ENCODE results near the gene CCS.
"Not testable (repeated sequence)": the region's sequence is repeated elsewhere in the genome, so short reads cannot be mapped to it uniquely, and the experiment has no call there.

Gene CCS

DNA sequence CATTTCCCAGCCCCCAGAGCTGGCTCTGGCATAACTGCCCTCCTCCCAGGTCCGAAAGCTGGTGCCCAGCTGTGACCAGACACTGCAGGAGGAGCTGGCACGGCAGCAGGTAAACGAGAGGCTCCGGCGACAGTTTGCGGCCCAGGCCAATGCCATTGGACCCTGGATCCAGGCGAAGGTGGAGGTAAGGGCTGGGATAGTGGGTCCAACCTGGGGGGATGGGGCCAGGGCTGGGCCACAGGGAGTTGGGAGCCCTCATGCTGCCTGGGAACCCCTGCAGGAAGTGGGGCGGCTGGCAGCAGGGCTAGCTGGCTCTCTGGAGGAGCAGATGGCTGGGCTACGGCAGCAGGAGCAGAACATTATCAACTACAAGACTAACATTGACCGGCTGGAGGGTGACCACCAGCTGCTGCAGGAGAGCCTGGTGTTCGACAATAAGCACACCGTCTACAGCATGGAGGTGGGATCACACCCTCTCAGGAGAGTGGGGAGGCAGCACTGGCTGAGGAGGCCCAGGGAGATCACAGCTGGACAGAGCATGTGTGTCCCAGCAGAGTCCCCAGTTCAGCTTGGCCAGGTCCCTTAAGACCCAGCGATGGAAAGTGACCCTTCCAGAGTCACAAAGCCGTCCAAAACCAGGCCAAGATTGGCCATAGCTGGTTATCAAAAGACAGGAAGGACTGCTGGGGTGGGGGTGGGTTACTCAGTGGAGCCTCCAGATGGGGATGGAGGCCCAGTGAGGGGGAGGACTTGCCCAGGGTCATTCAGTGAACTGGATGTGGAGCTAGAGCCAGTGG is 31.6 kb upstream of the CCS start:
- DNase-seq: no peak

- DNase-seq: no peak
Measured at GRCh38 chr11:66561975-66562248, 31.1 kb upstream of the CCS start.

DNA sequence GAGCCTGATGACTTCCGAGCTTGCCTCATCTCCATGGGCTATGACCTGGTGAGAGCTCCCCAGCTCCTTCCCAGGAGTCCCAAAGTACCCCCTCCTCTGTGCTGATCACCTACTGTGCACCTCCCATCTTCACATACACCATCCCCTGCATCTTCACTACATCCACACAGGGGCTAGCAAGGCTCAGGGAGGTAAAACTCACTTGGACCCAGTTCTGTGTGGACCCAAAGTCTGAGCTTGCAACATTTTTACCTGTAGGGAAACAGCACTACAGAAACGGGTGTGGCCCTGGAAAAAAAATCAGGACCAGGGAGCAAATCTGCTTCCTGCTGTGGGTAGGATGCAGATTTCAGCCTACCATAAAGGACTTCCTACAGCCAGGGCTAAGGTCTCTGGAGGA is 30.7 kb upstream of the CCS start:
- DNase-seq: no peak

DNA sequence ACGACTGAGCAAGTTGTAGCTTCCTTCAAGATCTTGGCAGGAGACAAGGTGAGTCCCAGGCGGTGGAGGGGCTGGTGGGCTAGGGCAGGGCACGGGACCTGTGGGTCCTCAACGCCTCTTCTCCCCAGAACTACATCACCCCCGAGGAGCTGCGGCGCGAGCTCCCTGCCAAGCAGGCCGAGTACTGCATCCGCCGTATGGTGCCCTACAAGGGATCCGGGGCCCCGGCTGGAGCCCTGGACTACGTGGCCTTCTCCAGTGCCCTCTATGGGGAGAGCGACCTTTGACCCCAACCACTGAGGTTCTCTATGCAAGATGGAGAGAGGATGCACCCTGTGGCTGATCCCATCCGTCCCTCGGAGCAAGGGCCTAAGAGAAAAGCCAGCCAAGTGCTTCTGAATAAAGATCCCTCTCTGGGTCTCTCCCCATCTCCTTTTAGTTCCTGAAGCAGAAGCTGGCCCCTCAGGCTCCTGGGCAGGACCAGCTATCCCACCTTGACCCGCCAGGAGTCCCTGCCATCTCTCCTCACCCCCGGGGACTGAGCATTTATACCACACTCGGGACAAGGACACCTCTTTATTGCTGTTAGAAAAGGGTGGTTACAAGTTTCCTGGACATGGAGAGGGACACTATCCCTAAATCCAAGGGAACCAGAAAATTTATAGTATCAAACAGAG is 29.9 kb upstream of the CCS start:
- no peak for DNase-seq

DNA sequence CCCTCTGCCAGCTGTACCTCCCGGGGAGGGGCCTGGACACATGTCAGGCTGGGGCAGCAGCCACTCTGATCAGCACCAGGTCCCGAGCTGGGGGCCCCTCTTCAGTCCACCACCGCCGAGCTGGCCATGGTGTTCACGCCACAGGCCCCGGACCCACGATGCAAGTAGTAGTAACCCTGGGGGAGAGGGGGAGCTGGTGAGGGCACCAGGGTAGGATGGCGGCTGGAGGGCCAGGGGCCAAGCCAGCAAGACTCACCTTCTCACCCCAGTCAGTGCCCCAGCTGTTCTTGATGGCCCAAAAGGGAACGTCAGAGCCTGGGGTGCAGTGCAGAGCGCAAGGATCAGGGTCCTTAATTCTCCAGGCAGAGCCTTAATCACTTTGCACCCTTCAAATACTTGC is 29.2 kb upstream of the CCS start:
- no peak for DNase-seq

- no peak for DNase-seq
Measured at GRCh38 chr11:66564538-66564937, 28.4 kb upstream of the CCS start.

DNA sequence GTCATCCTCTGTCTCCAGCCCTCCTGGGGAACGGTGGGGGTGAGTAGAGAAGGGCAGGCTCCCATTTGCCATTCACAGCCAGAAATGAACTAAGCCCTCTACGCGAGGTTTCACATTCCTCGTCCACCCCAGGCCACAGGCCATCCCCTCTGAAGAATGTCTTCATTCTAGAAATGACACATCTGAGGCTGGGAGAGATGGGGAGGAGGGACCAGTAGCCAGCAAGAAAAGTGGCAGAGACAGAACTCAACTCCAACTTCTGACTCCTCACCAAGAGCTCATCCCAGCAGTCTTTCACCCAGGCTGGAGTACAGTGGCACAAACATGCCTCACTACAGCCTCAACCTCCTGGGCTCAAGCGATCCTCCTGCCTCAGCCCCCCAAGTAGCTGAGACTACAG is 28.0 kb upstream of the CCS start:
- DNase-seq: no peak

DNA sequence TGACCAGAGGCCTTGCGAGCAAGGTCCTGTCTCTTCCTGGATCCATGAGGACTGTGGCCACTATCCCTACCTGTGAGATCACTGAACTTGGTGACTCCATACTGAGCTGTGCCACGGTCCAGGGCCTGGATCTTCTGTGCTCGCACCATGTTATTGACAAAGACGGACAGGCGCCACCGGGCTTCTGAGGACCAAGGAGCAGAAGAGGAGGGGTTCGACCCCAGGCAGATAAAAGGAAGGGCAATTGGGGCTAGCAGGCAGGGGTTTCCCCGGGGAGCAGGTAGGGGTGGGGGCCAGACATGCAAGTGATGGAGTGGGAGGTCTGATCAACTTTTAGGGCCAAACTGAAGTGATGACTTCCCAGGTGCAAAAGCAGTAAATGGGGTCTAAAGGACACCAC is 26.8 kb upstream of the CCS start:
- DNase-seq: no peak

DNA sequence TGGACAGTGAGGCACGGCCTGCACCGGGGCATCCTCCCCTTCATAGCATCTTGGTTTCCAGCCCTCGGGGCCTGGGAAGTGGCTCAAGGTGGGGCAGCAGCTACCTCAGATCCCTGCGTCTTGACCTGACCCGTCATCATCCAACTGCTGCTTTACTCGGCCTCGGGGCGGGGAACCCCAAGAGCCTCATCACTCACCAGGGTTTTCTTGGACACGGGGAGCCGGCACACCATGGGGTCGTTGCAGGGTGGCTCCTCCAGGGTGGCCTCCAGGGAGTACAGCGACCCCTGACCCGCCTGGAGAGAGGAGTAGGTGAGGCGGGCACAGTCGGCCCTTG is 25.2 kb upstream of the CCS start:
- DNase-seq: no peak

GRCh38 chr11:66568124-66568916 is 24.7 kb upstream of the CCS start, which contains the start of gene CTSF:
CTSF (minus strand) TSS chr11:66568606; CDS start chr11:66568486, 120 bp downstream.
- peak; percentile 11 for DNase-seq

DNA sequence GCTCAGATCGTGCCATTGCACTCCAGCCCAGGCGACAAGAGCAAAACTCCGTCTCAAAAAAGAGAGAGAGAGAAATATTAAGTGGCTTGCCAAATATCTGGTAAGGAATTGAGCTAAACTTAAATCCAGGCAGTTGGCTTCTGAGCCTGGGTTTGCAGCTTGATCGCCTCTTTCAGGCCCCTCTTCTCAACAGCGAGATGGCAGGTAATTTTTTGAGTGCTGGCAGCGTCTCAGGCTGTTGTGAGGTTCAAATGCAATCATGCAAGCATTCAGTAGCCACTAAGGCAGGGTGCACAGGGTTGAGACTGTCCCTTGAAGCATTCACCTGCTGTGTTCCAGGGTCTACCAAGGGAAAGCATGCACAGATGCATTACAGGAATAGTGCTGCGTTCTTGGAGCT is 23.9 kb upstream of the CCS start:
- no peak for DNase-seq

DNA sequence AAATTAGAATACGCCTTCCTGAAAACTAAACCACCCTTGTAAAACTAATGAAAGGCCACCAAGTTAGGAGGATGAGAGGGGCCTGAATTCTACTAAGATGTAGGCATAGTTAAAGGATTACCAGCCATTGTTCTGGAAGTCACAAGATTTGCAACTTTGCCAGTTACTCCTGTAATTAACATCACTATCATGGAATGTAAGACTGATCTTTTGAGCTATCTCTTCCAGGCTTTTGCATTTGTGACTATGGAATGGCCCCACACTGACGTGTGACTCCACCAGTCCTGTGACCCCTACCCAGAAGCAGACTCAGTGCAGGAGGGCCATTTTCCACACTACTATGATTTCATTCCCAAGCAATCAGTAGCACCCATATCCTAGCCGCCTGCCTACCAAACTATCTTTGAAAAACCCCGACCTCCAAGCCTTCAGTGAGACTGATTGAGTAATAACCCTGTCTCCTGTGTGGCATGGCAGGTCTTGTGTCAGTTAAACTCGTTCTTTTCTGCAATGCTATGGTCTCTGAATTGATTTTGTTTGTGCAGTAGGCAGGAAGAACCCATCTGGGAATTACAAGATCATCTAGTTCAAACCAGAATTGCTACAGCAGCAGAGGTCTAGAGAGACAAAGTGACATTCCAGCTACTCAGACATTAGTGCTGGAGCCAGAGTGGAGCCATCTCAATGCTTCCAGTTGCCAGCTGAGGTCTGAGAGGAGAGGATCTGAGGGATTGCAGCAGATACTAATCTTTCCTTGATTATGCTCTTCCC is 22.7 kb upstream of the CCS start:
- no peak for DNase-seq

GRCh38 chr11:66570850-66571180 is 22.2 kb upstream of the CCS start:
- no peak for DNase-seq

DNA sequence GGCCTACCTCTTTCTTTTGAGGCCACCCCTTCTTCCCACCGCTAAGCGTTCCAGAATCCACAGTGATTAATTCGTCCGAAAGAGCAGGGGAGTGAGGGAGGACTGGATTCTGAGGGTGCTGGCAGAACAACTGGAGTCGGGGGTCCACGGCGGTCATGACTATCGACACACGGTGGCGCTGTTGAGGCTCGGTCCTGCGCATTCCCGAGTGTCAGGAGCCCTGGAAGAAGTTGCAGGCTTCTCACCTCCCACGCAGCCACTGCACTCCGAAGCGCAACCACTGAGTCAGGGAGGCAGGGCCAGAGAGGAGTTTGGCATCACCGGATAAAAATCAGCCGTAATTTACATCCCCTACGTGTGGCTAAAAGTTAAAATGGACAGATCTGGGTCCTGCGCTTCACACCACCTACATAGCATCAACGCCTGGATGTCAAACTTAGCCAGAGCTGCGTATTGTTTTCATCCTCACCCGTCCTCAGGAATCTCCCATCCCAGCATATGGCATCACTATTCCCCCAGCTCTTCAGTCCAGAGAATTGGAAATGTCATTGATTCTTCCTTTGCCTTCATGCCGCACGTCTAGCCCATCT is 13.9 kb upstream of the CCS start:
- peak; percentile 67 for DNase-seq

DNA sequence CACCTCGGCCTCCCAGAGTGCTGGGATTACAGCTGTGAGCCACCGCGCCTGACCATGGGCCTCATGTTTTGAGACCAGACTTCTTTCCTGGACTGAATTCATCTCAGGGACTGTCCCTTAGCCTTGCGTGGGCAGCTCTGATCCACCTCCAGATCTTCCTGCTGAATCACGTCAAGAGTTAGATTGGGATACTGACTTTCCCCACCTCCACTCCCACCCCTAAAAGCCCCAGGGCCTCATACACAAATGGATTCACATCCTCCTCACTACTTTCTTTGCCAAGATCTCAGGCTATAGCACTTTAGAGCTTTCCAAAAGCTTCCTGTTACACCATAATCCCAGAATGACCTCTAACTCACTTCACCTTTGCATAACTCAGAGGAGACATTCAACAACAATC is 12.2 kb upstream of the CCS start:
- DNase-seq: no peak

GRCh38 chr11:66581261-66581660 is 11.7 kb upstream of the CCS start:
- no peak for DNase-seq

DNA sequence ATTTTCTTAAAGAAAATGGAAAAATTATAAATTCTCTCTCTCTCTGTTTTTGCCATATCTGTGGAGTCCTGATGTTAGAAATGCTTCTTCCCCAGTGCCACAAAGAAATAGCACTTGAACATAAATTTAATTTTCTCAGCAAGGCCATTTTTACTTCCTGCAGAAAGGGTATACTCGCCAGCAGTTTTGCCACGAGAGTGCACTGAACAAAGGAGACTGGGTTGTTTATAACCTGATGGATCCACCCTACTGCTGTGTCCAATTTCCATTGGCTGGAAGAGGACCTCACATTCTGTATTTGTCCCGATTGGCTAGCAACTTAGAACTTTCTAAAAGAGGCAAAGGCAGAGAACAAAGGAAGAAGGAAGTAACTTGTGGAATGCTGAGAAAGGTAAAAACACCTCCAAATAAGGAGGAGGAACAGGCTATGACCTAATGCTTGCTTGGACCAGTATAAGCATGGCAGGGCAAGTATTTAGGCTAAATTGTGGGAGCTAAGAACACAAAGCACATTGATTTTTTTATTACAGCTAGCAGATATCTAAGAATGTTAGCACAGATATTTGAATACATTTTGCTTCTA is 10.3 kb upstream of the CCS start:
- DNase-seq: not testable (repeated sequence)

DNA sequence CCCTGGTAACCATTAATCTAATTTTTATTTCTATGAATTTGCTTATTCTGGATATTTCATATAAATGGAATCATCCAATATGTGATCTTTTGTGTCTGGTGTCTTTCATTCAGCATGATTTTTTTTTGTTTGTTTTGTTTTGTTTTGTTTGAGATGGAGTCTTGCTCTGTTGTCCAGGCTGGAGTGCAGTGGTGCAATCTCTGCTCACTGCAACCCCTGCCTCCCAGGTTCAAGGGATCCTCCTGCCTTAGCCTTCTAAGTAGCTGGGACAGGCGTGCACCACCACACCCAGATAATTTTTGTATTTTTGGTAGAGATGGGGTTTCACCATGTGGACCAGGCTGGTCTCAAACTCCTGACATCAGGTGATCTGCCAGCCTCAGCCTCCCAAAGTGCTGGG is 7.5 kb upstream of the CCS start:
- not testable (repeated sequence) for DNase-seq

- DNase-seq: no peak
Measured at GRCh38 chr11:66586136-66586535, 6.8 kb upstream of the CCS start.

- not testable (repeated sequence) for DNase-seq
Measured at GRCh38 chr11:66589315-66589714, 3.7 kb upstream of the CCS start.

GRCh38 chr11:66589996-66590675 is 2.8 kb upstream of the CCS start:
- no peak for DNase-seq

GRCh38 chr11:66591175-66591574 is 1.8 kb upstream of the CCS start:
- DNase-seq: no peak

Data from kidney glomerular epithelial cell (primary cell).